Measurements from ENCODE around the gene CHST10.

Gene CHST10

DNA sequence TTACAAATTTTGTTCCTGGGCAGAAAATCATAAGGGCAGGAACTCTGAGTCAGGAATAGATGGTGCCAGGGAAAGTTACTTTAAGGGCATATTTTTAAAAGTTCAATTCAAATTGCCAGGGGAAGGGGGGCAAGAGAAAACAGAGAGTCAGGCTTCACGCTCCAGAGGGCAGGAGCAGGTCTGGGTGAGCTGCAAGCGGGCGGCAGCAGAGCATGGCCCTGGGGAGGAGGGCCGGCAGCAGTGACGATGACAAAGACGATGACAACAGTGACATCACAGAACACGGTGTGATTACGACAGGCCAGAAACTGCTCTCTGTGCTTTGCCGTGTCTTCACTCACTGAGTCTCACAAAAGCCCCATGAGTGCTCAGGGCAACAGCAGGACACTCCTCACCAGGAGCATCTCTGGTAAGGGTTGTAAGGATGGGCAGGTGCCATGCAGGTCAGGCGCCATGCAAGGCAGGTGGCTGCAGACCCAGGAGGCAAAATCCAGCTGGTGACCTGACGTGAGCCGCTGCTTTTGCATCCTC lies 23.3 kb downstream of the CHST10 start:
- H3K4me3 ChIP-seq (replicated peaks; ENCODE audit: insufficient read depth, low read length) = no peak overlapping the region
- H3K27me3 ChIP-seq (ENCODE audit: insufficient read depth, poor library complexity, severe bottlenecking) = no peaks in the 10 kb centered on the region
- no peak for DNase-seq (ENCODE audit: low read depth in 1 of 2, low spot score in 1 of 2)
- H3K27ac ChIP-seq (replicated peaks) = no peak overlapping the region
- TF ChIP-seq GABPA (IDR thresholded peaks at IDR 0.05; ENCODE audit: low read depth) (no peak), SPI1 (IDR thresholded peaks at IDR 0.05; ENCODE audit: borderline replicate concordance, low read depth) (no peak), POLR2AphosphoS5 (IDR thresholded peaks at IDR 0.05; ENCODE audit: low read depth) (no peak)
- TF ChIP-seq, protein P1, sequence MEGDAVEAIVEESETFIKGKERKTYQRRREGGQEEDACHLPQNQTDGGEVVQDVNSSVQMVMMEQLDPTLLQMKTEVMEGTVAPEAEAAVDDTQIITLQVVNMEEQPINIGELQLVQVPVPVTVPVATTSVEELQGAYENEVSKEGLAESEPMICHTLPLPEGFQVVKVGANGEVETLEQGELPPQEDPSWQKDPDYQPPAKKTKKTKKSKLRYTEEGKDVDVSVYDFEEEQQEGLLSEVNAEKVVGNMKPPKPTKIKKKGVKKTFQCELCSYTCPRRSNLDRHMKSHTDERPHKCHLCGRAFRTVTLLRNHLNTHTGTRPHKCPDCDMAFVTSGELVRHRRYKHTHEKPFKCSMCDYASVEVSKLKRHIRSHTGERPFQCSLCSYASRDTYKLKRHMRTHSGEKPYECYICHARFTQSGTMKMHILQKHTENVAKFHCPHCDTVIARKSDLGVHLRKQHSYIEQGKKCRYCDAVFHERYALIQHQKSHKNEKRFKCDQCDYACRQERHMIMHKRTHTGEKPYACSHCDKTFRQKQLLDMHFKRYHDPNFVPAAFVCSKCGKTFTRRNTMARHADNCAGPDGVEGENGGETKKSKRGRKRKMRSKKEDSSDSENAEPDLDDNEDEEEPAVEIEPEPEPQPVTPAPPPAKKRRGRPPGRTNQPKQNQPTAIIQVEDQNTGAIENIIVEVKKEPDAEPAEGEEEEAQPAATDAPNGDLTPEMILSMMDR (IDR thresholded peaks at IDR 0.05; ENCODE audit: insufficient read depth, low read length) = no peak
- TF ChIP-seq, protein P2, sequence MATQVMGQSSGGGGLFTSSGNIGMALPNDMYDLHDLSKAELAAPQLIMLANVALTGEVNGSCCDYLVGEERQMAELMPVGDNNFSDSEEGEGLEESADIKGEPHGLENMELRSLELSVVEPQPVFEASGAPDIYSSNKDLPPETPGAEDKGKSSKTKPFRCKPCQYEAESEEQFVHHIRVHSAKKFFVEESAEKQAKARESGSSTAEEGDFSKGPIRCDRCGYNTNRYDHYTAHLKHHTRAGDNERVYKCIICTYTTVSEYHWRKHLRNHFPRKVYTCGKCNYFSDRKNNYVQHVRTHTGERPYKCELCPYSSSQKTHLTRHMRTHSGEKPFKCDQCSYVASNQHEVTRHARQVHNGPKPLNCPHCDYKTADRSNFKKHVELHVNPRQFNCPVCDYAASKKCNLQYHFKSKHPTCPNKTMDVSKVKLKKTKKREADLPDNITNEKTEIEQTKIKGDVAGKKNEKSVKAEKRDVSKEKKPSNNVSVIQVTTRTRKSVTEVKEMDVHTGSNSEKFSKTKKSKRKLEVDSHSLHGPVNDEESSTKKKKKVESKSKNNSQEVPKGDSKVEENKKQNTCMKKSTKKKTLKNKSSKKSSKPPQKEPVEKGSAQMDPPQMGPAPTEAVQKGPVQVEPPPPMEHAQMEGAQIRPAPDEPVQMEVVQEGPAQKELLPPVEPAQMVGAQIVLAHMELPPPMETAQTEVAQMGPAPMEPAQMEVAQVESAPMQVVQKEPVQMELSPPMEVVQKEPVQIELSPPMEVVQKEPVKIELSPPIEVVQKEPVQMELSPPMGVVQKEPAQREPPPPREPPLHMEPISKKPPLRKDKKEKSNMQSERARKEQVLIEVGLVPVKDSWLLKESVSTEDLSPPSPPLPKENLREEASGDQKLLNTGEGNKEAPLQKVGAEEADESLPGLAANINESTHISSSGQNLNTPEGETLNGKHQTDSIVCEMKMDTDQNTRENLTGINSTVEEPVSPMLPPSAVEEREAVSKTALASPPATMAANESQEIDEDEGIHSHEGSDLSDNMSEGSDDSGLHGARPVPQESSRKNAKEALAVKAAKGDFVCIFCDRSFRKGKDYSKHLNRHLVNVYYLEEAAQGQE (IDR thresholded peaks at IDR 0.05; ENCODE audit: insufficient replicate concordance, low read depth) = no peak

GRCh38 chr2:100393362-100393761 lies 24.1 kb downstream of the CHST10 start:
- no peak overlapping the region for H3K27ac ChIP-seq (replicated peaks)
- no peak for DNase-seq (ENCODE audit: low read depth in 1 of 2, low spot score in 1 of 2)
- TF ChIP-seq POLR2AphosphoS5 (IDR thresholded peaks at IDR 0.05; ENCODE audit: low read depth) (no peak), SPI1 (IDR thresholded peaks at IDR 0.05; ENCODE audit: borderline replicate concordance, low read depth) (no peak)
- TF ChIP-seq, protein P1 (IDR thresholded peaks at IDR 0.05; ENCODE audit: insufficient read depth, low read length) = no peak
- no peak overlapping the region for H3K4me3 ChIP-seq (replicated peaks; ENCODE audit: insufficient read depth, low read length)
- H3K27me3 ChIP-seq (ENCODE audit: insufficient read depth, poor library complexity, severe bottlenecking) = no peaks in the 10 kb centered on the region

GRCh38 chr2:100392715-100393114 lies 24.8 kb downstream of the CHST10 start:
- Histone ChIP-seq H3K4me3 (replicated peaks; ENCODE audit: insufficient read depth, low read length) (no peak overlapping the region), H3K27me3 (ENCODE audit: insufficient read depth, poor library complexity, severe bottlenecking) (no peaks in the 10 kb centered on the region), H3K27ac (replicated peaks) (no peak overlapping the region)
- no peak for DNase-seq (ENCODE audit: low read depth in 1 of 2, low spot score in 1 of 2)
- TF ChIP-seq GABPA (IDR thresholded peaks at IDR 0.05; ENCODE audit: low read depth) (no peak), SPI1 (IDR thresholded peaks at IDR 0.05; ENCODE audit: borderline replicate concordance, low read depth) (no peak), POLR2AphosphoS5 (IDR thresholded peaks at IDR 0.05; ENCODE audit: low read depth) (no peak)
- TF ChIP-seq, protein P1 (IDR thresholded peaks at IDR 0.05; ENCODE audit: insufficient read depth, low read length) = no peak
- TF ChIP-seq, protein P2 (IDR thresholded peaks at IDR 0.05; ENCODE audit: insufficient replicate concordance, low read depth) = no peak
